SK-N-SH treated with all-trans-retinoic acid at 6 μM for 48 hours (cell line): ENCODE measurements around the gene ANKS6.

Experiments used
- ARNTL ChIP-seq: fragments of 450-650 bp; formaldehyde crosslinking; IDR thresholded peaks from 2 replicates; pipeline ENCODE4 v1.5.0; 2020; ENCODE audit warnings: low read depth, mild to moderate bottlenecking, moderate library complexity, borderline replicate concordance
- CSDC2 ChIP-seq: fragments of 250-450 bp; sonication (Bioruptor Pico); IDR thresholded peaks from 2 replicates; pipeline ENCODE4 v1.5.0; 2020; ENCODE audit warnings: mild to moderate bottlenecking, moderate library complexity
- GLIS3 ChIP-seq: fragments of 250-450 bp; sonication (Bioruptor Pico); IDR thresholded peaks from 2 replicates; pipeline ENCODE4 v1.5.0; 2020; ENCODE audit warnings: mild to moderate bottlenecking, moderate library complexity
- RARB ChIP-seq: fragments of 250-450 bp; sonication (Bioruptor Pico); IDR thresholded peaks from 2 replicates; pipeline ENCODE4 v1.8.0; 2021; ENCODE audit warnings: mild to moderate bottlenecking, moderate library complexity
- TSHZ2 ChIP-seq: fragments of 250-450 bp; sonication (Bioruptor Pico); IDR thresholded peaks from 2 replicates; pipeline ENCODE4 v1.5.0; 2020; ENCODE audit warnings: mild to moderate bottlenecking, moderate library complexity
- ZFP3 ChIP-seq: fragments of 250-450 bp; sonication (Bioruptor Pico); IDR thresholded peaks from 2 replicates; pipeline ENCODE4 v1.5.0; 2020; ENCODE audit warnings: mild to moderate bottlenecking, moderate library complexity
- ZNF8 ChIP-seq: fragments of 450-650 bp; formaldehyde crosslinking; IDR thresholded peaks from 2 replicates; pipeline ENCODE4 v1.5.0; 2020; ENCODE audit warnings: mild to moderate bottlenecking, moderate library complexity

GRCh38 chr9:98736226-98736625 is 60.1 kb downstream of the ANKS6 start:
- TF ChIP-seq ZFP3 (CRISPR knock-in tag) (no peak), GLIS3 (CRISPR knock-in tag) (no peak), CSDC2 (no peak), TSHZ2 (no peak), ZNF8 (CRISPR knock-in tag) (no peak), RARB (no peak), ARNTL (CRISPR knock-in tag) (no peak)
